Activated naive CD4-positive, alpha-beta T cell treated with anti-CD3 and anti-CD28 coated beads, Interleukin-2, amount 50 U/mL, for 72 hours (primary cell): ENCODE data around the gene ARL10. TPM values are rescaled to one million over a fixed set of nuclear protein-coding genes. Genes with fewer than 3 reads are reported as not detected.

Experiments used
- total RNA-seq, 2 donors: library from RNA; stranded (reverse); gene quantifications; one replicate each; pipeline ENCODE4 v1.2.3, GENCODE V29; 2022

ARL10 gene
- total RNA-seq, 2 donors from 2014 or later: 3.1 to 19.1 TPM

Other genes starting within 250 kb of the ARL10 start
- gene SIMC1, start 127.1 kb upstream of the ARL10 start, total RNA-seq: 10 to 100 TPM; 22.1 to 39.9 TPM
- gene KIAA1191, start 3.7 kb upstream of the ARL10 start, total RNA-seq: 10 to 100 TPM; 58.3 to 58.9 TPM
- 10 to 100 TPM; 42.1 to 67.7 TPM for gene NOP16, start 23.1 kb downstream of the ARL10 start, total RNA-seq
- 100 to 1,000 TPM; 120 to 154 TPM for gene HIGD2A, start 23.3 kb downstream of the ARL10 start, total RNA-seq
- gene CLTB, start 51.1 kb downstream of the ARL10 start, total RNA-seq: 10 to 100 TPM; 41.8 to 48.6 TPM
- 10 to 100 TPM; 36.3 to 37.7 TPM for gene FAF2, start 82.9 kb downstream of the ARL10 start, total RNA-seq
- 100 to 1,000 TPM in 1 of 2 donors, 10 to 100 TPM in 1; 83.5 to 136 TPM for gene RNF44, start 171.9 kb downstream of the ARL10 start, total RNA-seq
- gene CDHR2, start 183.9 kb downstream of the ARL10 start, total RNA-seq: under 1 TPM; 0.05 to 0.54 TPM
- gene GPRIN1, start 244.7 kb downstream of the ARL10 start, total RNA-seq: 1 to 10 TPM; 4.6 to 5.1 TPM